ENCODE results near the gene YY2. TPM values are rescaled to one million over a fixed set of nuclear protein-coding genes. Genes with fewer than 3 reads are reported as not detected.

YY2 gene
- total RNA-seq, 1 donor from 2014 or later = 2.0 TPM

- Histone ChIP-seq H3K36me3 (ENCODE audit: insufficient read depth, low read length) (no peaks in the 10 kb centered on the region), H3K27me3 (ENCODE audit: insufficient read depth, low read length) (no peaks in the 10 kb centered on the region), H3K79me2 (ENCODE audit: insufficient read depth, low read length) (no peaks in the 10 kb centered on the region), H3K27ac (ENCODE audit: low read depth, low read length) (no peak overlapping the region), H3K4me3 (ENCODE audit: insufficient read depth, low read depth, low read length) (no peak overlapping the region), H3K4me2 (ENCODE audit: low read length) (no peak overlapping the region), H3K9me3 (ENCODE audit: insufficient read depth, low read depth, low read length) (no peaks in the 10 kb centered on the region), H3K9ac (ENCODE audit: low read length) (no peak overlapping the region), H2AFZ (ENCODE audit: low read depth, low read length) (no peak overlapping the region), H4K20me1 (ENCODE audit: insufficient read depth, low read length) (no peaks in the 10 kb centered on the region), H3K4me1 (ENCODE audit: insufficient read depth, low read length) (no peaks in the 10 kb centered on the region)
- Mint-ChIP-seq H3K27ac (ENCODE audit: unreplicated experiment) (no peak overlapping the region), H3K36me3 (ENCODE audit: low read depth, unreplicated experiment) (no peaks in the 10 kb centered on the region), H3K4me3 (ENCODE audit: unreplicated experiment) (no peak overlapping the region), H3K27me3 (ENCODE audit: low read depth, unreplicated experiment) (no peaks in the 10 kb centered on the region), H3K4me1 (ENCODE audit: low read depth, unreplicated experiment) (peaks cover 3% of the 10 kb centered on the region), H3K9me3 (ENCODE audit: unreplicated experiment) (peaks cover under 1% of the 10 kb centered on the region)
- DNase-seq (ENCODE audit: low read depth) = peak; percentile 70
- no peak for TF ChIP-seq EZH2 (IDR thresholded peaks at IDR 0.05; ENCODE audit: insufficient read depth, low read length)
- TF ChIP-seq, protein P1, sequence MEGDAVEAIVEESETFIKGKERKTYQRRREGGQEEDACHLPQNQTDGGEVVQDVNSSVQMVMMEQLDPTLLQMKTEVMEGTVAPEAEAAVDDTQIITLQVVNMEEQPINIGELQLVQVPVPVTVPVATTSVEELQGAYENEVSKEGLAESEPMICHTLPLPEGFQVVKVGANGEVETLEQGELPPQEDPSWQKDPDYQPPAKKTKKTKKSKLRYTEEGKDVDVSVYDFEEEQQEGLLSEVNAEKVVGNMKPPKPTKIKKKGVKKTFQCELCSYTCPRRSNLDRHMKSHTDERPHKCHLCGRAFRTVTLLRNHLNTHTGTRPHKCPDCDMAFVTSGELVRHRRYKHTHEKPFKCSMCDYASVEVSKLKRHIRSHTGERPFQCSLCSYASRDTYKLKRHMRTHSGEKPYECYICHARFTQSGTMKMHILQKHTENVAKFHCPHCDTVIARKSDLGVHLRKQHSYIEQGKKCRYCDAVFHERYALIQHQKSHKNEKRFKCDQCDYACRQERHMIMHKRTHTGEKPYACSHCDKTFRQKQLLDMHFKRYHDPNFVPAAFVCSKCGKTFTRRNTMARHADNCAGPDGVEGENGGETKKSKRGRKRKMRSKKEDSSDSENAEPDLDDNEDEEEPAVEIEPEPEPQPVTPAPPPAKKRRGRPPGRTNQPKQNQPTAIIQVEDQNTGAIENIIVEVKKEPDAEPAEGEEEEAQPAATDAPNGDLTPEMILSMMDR (IDR thresholded peaks at IDR 0.05; ENCODE audit: insufficient read depth, low read depth, low read length) = no peak
- FAIRE-seq = no peak
These were observed 51.5 kb downstream of the YY2 start for GRCh38 chrX:21907260-21907659.

Other genes with a start within 250 kb of the YY2 start
- gene KLHL34, start 197.7 kb upstream of the YY2 start, total RNA-seq = not detected in 2 replicates
- not detected in 2 replicates for gene SMPX, start 97.9 kb upstream of the YY2 start, total RNA-seq
- 18.8 and 19.8 TPM in 2 replicates for gene MBTPS2, start 16.4 kb upstream of the YY2 start, total RNA-seq
- 134 and 187 TPM in 2 replicates for gene SMS, start 84.7 kb downstream of the YY2 start, total RNA-seq
- gene PHEX, start 176.3 kb downstream of the YY2 start, total RNA-seq = 0.24 and 0.36 TPM in 2 replicates

Data from astrocyte (in vitro differentiated cells and primary cell).